COLO829 (cell line): ENCODE measurements around the gene P2RX6.

Source experiments
- DNase-seq: peaks from one replicate; pipeline ENCODE4 v3.0.0; 2012; ENCODE audit warnings: low spot score

Gene P2RX6

GRCh38 chr22:21012446-21013407 is 2.2 kb upstream of the P2RX6 start:
- DNase-seq = no peak

GRCh38 chr22:21013657-21014201 is 1.2 kb upstream of the P2RX6 start:
- DNase-seq = no peak

DNA sequence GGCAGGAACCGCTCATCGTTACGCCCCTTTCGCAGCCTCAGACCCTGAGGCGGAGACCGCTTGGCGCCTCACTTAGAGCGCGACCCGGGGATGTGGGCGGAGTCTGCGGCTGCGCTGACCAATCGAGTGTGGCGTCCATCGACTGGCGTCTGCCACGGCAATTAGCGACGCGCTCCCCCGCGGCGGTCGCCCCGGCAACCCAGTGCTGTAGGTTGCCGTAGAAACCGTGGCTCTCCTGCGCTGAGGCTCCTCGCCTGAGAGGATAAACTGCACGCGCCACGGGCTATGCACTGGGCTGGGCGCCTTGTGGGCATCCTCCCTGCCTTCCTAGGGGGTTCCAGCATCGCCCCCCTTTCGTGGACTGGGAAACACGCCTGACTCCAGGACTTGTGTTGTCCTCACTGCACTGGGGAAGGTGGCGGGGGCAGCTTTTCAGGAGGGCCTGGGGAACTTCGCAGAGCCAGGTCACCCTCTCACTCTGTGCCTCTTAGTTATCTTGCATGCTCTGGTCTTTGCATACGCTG is 701 bp upstream of the P2RX6 start:
- peak; percentile 99 for DNase-seq

DNA sequence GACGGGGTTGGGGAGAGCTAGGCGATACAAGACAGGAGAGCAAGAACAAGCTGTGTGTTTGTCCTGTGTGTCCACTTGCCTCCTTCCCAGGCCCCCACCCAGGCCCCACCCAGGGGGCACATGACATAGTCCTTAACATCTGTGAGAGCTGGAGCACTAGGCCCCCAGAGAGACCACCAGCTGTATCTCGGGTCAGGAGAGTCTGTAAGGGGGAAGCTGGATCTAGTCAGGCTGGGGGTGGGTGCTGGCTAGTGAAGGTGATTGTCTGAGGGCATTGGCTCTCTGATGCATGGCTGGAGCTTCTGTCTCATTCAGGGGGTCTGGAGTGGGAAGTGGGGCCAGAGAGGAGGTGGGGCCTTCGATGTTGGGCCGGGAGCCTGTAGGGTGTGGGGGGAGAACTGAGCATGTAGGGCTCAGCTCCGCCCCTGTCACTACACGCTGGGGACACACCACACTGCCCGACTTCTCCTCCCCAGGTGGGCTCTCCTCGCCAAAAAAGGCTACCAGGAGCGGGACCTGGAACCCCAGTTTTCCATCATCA is 571 bp downstream of the P2RX6 start:
- no peak for DNase-seq

DNA sequence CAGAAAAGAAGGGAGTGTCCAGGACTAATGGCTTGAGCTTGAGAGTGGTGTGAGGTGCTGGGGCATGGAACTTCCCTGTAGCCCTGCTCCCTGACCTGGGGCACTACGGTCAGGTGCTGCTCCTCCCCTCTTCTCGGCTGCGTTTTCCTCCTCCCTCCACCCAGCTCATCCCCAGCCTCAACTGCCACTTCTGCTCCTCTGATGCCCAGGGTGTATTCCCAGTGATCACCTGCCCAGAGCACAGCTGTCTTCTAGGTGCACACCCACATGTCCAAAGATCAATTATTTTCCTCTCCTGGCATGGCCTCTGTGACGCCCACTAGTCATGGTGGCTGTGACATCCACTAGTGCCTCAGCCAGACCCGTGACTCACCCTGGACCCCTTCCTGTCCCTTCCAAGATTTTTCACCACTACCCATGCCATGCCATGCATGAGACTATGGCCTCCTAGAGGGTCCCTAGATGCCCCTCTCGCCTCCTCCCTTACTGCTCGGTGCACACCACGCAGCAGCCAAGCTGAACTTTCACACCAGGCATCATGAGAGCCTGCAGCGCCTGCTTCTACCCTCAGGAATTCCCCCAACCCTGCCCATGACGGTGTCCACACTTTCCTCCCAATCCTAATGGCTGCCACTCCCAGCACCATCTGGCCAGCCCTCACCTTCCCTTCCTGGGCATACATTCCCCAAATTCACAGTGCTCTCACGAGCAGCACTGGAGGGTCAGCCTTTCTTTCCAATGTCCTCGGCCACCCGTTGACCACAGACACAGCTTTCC is 1.9 kb downstream of the P2RX6 start:
- no peak for DNase-seq

- DNase-seq = no peak
These were observed 3.3 kb downstream of the P2RX6 start for GRCh38 chr22:21018314-21018713.

- peak; percentile 39 for DNase-seq
These were observed 6.0 kb downstream of the P2RX6 start for GRCh38 chr22:21020802-21021429.

DNA sequence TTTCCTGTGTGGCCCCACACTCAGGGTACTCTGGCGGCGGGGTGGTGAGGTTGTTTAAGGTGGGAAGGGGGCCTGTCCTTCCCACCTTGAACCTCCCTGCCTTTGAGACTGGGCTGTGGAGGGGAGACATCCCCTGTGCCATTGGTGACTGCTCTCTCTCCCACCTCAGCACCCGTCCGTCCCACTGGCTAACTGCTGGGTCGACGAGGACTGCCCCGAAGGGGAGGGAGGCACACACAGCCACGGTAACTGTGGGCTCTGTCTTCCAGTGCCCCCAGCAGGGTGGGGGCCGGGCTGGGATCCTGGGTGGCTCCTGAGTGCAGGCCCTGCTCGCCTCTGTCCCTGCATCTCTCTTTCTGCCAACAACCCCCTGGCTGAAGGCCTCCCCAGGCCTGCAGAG is 7.5 kb downstream of the P2RX6 start:
- DNase-seq = no peak

GRCh38 chr22:21022955-21023614 is 8.1 kb downstream of the P2RX6 start:
- DNase-seq = no peak

DNA sequence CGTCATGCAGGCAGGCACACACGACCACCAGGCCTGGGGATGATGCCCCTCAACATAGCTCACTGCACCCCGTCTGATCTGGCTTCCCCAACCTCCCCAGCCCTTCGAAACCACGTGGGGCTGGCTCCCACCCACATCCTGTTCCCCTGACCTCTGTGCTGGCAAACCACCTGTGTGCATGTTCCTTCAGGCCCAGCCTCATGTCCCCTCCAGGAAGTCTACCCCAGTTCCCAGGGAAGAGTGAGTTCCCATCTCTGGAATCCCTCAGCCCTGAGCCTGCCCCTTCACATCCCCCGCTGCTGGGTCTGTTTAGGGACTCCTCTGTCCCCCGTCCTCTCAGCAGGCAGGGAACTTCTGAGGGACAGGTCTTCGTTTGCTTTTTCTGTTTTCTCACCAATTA is 10.3 kb downstream of the P2RX6 start:
- no peak for DNase-seq

- DNase-seq = no peak
These were observed 11.1 kb downstream of the P2RX6 start for GRCh38 chr22:21025763-21026755.

GRCh38 chr22:21026783-21027692 is 12.1 kb downstream of the P2RX6 start:
- DNase-seq = no peak

DNA sequence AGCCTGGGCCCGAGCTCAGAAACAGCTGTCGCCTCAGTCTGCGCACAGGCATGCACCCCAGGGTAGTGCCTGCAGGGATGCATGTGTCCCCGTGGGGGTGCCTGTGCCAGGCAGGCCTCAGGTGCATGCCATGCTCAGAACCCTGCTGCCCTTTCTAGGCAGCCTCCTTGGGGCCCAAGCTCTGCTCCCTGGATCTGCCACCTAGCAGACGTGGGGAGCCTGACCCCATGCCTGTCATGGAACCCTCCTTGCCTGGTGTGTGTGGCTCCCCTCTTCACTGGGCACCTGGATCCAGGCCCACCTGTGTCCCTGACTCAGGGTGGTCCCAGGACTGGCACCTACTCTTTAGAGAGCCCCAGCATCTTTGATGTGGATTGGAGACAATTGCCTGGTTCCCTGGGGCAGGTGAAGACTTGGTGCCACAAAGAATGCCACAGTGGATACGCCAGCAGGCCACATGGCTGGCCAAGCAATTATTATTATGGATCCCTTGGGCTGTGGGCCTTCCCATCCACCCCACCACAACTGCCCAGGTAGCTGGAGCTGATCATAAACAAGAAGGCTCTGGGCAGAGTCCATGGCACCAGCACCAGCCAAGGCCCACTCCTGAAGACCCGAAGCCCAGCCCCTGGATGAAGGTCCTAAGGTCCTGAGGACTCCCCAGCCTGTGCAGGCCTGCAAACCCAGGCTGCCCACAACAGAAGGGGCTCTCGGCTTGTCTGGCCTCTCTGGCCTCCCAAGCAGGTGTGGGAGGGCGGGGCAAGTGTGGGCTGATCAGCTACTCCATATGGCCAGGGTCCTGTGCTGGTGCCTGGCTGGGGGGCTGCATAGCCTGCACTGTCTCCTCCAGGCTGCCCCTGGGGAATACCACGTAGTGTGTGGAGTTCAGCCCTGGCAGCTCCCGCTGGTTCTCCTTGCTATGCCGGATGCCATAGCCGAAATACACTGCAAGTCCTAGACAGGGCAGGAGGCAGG is 13.6 kb downstream of the P2RX6 start:
- DNase-seq = no peak

DNA sequence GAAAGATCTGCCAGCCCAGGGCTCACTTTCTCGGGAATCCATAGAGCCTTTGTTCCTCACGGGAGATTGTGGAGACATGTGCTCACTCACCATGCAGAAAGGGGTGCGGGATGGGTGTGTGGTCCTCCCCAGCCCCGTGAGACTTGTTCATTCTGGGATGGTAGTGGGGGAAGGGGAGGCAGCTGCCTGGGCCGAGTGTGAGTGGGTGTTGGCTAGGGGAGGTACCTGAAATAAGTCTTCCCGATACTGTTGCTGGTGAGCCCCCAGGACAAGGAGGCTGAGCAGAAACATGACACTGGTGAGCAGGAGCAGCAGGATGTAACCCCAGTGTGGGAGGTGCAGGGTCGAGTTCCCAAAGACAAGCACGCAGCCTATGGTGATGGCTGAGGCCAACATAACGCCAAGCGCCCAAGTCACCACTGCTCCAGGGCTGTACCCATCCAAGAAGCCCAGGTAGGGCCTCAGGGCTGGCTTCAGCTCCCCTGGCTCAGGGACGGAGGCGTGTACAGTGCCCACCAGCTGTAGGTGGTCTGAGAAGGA is 14.6 kb downstream of the P2RX6 start:
- no peak for DNase-seq

DNA sequence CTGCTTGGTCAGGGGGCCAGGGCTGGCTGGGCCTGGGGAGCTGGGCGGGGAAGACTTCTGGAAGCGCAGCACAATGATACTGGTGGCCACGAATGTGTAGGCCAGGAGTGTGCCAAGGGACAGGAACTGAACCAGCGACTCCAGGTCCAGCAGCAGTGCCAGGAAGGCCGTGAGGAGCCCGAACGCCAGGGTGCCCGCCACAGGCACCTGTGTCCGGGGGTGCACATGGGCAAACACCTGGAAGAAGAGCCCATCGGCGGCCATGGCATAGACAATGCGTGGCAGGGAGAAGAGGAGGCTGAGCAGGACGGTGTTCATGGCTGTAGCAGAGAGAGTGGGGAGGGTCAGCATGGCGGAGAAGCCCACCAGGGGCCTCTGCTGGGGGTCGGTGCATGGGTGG is 15.1 kb downstream of the P2RX6 start:
- no peak for DNase-seq

DNA sequence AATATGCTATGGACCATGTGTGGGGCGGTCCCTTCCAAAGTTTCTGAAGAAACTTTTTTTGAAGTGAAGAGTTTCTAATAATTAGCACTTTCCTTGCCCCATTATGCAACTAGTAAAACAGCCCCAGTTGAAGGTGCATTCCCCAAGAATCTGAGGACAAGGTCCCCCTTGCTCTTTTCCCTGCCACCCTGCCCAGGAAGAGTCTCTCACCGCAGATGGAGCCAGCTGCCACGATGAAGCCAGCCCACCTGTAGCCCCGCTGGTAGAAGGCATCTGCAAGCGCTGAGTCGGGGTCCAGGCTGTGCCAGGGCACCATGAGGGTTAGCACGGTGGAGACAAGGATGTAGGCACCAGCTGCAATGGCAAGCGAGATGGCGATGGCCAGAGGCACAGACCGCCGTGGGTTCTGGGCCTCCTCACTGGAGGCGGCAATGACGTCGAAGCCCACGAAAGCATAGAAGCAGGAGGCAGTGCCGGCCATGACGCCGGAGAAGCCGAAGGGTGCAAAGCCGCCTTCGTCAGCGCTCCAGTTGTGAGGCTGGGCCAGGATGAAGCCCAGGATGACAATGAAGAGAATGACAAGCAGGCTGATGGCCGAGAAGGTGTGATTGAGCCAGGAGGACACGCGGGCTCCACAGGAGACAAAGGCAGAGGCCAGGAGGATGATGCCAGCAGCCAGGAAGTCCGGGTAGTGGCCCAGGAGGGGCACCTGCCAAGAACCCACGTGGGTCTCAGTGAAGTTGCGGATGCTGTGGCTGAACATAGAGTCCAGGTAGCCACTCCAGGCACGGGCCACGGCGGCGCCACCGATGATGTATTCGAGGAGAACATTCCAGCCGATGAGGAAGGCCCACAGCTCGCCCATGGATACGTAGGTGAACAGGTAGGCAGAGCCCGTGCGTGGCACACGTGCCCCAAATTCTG is 15.9 kb downstream of the P2RX6 start:
- DNase-seq = no peak
